Measurements from ENCODE around the gene GORASP1.

Gene GORASP1

DNA sequence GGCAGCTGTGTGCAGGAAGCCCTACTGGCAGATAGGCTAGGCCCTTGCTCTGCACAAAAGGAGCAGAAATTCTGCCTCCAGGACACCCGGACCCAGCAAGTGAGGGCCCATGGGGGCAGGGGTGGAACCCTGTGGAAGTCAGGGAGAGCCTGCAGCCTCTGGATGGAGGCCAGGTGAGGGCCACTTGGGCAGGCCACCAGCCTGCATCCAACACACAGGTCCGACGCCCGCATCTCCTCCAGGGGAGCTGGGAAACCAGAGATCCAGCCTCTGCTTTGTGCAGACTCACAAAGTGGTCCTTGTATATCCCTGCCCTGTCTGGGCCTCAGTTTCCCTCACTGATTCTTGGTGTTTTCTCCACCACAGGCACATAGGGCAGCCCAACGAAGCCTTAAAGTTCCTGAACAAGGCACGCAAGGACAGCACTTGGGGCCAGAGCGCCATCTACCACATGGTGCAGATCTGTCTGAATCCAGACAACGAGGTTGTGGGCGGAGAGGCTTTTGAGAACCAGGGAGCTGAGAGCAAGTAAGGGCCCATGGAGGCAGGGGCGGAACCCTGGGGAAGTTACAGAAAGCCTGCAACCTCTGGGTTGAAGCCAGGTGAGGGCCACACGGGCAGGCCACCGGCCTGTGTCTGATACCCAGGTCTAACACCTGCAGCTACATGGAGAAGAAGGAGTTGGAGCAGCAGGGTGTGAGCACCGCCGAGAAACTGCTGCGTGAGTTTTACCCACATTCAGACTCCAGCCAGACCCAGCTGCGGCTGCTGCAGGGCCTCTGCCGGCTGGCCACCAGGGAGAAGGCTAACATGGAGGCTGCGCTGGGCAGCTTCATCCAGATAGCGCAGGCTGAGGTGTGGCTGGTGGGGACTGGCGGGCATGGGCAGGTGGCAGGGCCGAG is 29.4 kb upstream of the GORASP1 start:
- DNase-seq: no peak
- no peak for TF ChIP-seq GATA1 (IDR thresholded peaks at IDR 0.05; ENCODE audit: low read depth, low read length)
- TF ChIP-seq POLR2A (IDR thresholded peaks at IDR 0.05; ENCODE audit: low read length): no peak

DNA sequence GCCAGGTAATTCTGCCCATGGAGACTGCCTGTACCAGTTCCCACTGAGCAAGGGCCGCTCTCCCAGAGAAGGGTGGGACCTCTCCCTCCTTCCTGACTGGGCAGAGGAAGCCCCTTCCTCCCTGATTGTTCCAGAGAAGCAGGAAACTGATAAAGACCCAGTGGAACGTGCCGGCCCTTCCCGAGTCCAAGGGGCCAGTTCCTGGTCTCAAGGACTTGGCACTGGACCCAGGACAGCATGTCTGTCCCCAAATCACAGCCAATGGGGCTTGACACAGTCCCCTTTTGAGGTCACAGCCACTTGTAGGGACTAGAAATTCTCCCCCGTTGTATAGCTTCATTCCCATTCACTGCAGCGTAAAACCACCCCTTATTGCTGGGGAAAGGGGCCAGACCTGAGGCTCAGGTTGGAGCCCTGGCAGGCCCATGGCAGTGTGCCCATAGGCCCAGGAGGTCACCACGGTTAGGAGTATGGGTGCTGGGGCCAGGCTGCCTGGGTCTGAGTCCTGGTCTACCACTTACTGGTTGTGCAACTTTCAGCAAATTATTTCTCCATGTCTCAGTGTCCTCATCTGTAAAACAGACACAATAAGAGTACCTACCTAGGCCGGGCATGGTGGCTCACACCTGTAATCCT is 27.9 kb upstream of the GORASP1 start:
- no peak for DNase-seq
- TF ChIP-seq GATA1 (IDR thresholded peaks at IDR 0.05; ENCODE audit: low read depth, low read length): no peak
- TF ChIP-seq POLR2A (IDR thresholded peaks at IDR 0.05; ENCODE audit: low read length): no peak

GRCh38 chr3:39134305-39134704 is 26.9 kb upstream of the GORASP1 start:
- TF ChIP-seq GATA1 (IDR thresholded peaks at IDR 0.05; ENCODE audit: low read depth, low read length) (no peak), POLR2A (IDR thresholded peaks at IDR 0.05; ENCODE audit: low read length) (no peak)
- no peak for DNase-seq

GRCh38 chr3:39133822-39134221 is 26.4 kb upstream of the GORASP1 start:
- no peak for DNase-seq
- no peak for TF ChIP-seq GATA1 (IDR thresholded peaks at IDR 0.05; ENCODE audit: low read depth, low read length)
- TF ChIP-seq POLR2A (IDR thresholded peaks at IDR 0.05; ENCODE audit: low read length): no peak

DNA sequence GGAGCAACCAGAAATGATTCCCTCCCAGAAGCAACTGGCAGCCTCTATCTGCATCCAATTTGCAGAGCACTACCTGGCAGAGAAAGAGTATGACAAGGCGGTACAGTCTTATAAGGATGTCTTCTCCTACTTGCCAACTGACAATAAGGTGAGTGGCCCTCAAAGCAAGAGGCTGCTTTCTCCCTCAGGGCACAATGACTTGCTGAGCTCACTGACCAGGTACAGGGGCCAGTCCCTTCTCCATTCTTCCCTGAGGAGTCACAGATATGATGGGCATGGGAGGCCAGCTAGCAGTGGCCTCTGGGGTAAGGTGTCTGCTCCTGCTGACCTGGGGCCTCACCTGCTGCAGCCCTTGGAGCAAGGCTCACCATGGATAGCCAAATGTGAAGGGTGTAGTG is 25.7 kb upstream of the GORASP1 start:
- TF ChIP-seq POLR2A (IDR thresholded peaks at IDR 0.05; ENCODE audit: low read length): no peak
- TF ChIP-seq GATA1 (IDR thresholded peaks at IDR 0.05; ENCODE audit: low read depth, low read length): no peak
- DNase-seq: no peak

DNA sequence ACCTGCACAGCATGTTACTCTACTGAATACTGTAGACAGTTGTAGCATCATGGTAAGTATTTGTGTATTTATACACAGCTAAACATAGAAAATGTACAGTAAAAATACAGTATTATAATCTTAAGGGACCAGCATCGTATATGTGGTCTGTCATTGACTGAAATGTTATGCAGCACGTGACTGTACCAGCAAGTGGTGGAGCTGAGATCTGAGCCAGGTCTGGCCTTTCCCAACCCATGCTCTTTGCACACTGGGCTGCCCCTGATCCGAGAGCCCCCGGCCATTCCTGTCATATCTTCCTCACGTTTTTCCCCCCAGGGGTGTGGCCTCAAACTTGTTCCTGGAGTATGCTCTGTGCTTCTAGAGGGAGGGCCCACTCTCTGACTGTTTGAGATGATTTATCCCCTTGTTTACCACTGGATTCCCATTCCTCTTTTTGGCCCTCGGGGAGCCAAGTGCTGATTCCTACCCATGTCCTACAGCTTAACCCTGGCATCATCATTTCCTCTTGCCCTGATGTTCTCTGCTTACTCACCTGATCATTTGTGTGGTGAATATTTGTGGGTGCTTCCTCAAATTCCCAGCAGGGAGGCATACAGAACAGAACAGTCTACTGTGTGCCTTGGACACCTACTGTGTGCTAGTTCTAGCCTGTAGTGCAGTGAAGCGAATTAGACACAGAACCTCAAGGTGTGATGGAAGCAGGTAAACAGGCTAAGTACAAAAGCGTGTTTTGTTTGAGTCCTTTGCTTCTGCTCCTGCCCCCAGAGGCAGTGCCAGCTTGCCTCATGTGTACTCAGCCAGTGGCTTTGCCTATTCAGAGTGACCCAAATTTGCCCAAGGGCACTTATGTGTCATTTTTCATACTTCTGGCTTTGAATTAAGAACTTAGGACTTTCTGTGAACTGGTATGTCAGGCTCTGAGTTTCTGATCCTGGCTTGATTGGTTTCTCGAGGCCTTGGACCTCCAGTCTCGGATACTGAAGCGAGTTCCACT is 25.0 kb upstream of the GORASP1 start:
- DNase-seq: no peak
- TF ChIP-seq POLR2A (IDR thresholded peaks at IDR 0.05; ENCODE audit: low read length): no peak
- no peak for TF ChIP-seq GATA1 (IDR thresholded peaks at IDR 0.05; ENCODE audit: low read depth, low read length)

DNA sequence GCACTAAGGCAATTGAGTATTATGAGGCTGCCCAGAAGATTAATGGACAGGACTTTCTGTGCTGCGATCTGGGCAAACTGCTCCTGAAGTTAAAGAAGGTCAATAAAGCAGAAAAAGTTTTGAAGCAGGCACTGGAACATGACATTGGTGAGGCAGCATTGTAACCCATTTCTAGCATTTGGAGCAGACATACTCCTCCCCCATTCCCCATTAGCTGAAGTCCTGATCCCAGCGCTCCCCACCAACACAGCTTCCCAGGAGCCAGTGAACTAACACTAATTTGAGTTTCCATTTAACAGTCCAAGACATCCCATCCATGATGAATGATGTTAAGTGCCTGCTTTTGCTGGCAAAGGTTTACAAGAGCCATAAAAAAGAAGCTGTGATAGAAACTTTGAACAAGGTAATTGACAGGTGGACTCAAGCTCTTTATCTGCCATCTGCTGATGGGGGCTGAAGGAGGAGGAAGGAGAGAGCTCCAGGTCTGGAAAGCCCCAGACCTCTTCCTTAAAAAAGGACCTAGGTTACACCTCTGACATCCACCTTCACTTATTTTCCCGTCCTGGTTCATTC is 23.4 kb upstream of the GORASP1 start:
- TF ChIP-seq POLR2A (IDR thresholded peaks at IDR 0.05; ENCODE audit: low read length) (no peak), GATA1 (IDR thresholded peaks at IDR 0.05; ENCODE audit: low read depth, low read length) (no peak)
- DNase-seq: no peak

DNA sequence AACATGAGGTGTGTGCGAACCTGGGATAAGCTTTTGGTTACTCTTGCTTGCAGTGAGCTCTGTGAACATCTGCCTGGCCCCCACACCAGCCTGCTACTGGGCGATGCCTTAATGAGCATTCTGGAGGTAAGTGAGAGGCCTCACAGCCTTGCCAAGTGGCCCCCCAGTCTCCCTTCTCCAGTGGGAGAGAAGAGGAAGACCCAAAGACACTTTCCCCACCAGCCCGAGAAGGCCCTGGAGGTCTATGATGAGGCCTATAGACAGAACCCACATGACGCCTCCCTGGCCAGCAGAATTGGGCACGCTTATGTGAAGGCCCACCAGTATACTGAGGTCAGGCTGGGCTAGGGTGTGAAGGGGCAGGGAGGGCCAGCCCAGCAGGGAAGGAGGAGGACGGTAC is 22.6 kb upstream of the GORASP1 start:
- DNase-seq: no peak
- TF ChIP-seq GATA1 (IDR thresholded peaks at IDR 0.05; ENCODE audit: low read depth, low read length) (no peak), POLR2A (IDR thresholded peaks at IDR 0.05; ENCODE audit: low read length) (no peak)

GRCh38 chr3:39128951-39129350 is 21.5 kb upstream of the GORASP1 start:
- TF ChIP-seq POLR2A (IDR thresholded peaks at IDR 0.05; ENCODE audit: low read length) (no peak), GATA1 (IDR thresholded peaks at IDR 0.05; ENCODE audit: low read depth, low read length) (no peak)

DNA sequence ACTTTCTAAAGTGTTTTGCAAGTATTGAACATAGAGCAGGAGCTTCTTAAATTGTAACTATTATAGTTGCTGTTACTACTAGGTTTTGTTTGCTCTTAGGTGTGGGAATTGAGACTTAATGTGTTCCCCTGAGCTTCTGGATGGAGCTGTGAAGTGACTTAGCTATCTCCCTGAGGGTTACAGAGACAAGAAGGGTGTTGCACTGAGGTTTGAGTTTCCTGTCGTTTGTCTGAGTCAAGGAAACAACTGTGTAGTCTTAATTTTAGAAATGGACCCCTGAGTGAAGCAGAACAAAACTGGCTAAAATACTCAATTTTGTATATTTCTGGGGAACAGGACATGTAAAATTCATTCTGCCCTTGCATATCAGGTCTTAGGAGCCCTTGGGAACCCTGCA is 20.5 kb upstream of the GORASP1 start:
- no peak for DNase-seq
- no peak for TF ChIP-seq POLR2A (IDR thresholded peaks at IDR 0.05; ENCODE audit: low read length)
- no peak for TF ChIP-seq GATA1 (IDR thresholded peaks at IDR 0.05; ENCODE audit: low read depth, low read length)

More at GRCh38 chr3:39128951-39129350, 21.5 kb upstream of the GORASP1 start:
- no peak for DNase-seq

- no peak for DNase-seq
These were observed 20.0 kb upstream of the GORASP1 start for GRCh38 chr3:39127269-39127907.

GRCh38 chr3:39126532-39127071 is 19.2 kb upstream of the GORASP1 start:
- TF ChIP-seq GATA1 (IDR thresholded peaks at IDR 0.05; ENCODE audit: low read depth, low read length) (no peak), POLR2A (IDR thresholded peaks at IDR 0.05; ENCODE audit: low read length) (no peak)
- DNase-seq: peak; percentile 65 to 76

More at GRCh38 chr3:39127269-39127907, 20.0 kb upstream of the GORASP1 start:
- TF ChIP-seq POLR2A (IDR thresholded peaks at IDR 0.05; ENCODE audit: low read length) (no peak), GATA1 (IDR thresholded peaks at IDR 0.05; ENCODE audit: low read depth, low read length) (no peak)
